HepG2 (cell line): ENCODE results near the gene NRDE2. TPM values are rescaled to one million over a fixed set of nuclear protein-coding genes. Genes with fewer than 3 reads are reported as not detected.

Source experiments
- ATAC-seq: fragments of 200-7000 bp; cut with Tn5 transposase; 3 replicates; pipeline ENCODE4 v1.9.1; 2020; ENCODE audit warnings: mild to moderate bottlenecking, moderate library complexity
- BruUV-seq: library from RNA; stranded (reverse); fragments of 400-500 nt; replicated peaks from 2 replicates; lab custom pipeline; 2021; lab: Mats Ljungman, UMichigan
- CTCF ChIA-PET: fragments of 300-600 bp; formaldehyde crosslinking; extraction: SDS; loops from one replicate; lab custom pipeline; 2021; ENCODE audit warnings: low total read pairs, inconsistent platforms, low intra/inter-chr PET ratio; lab: Yijun Ruan, JAX
- POLR2A ChIA-PET: fragments of 350-600 bp; sonication (Branson Sonifier 250); formaldehyde crosslinking; loops from one replicate; lab custom pipeline; 2020; ENCODE audit warnings: antibody characterized with exemption, inconsistent platforms; lab: Yijun Ruan, JAX
- DNase-seq: peaks from one replicate; pipeline ENCODE4 v3.0.0-alpha.2; 2015; ENCODE audit warnings: low spot score
- FAIRE-seq: peaks from 3 replicates; lab custom pipeline; 2011; peaks lifted over from hg19 to GRCh38; lab: Jason Lieb, UNC
- H2AFZ ChIP-seq: one replicate; pipeline ENCODE4 v1.6.1; 2011; ENCODE audit warnings: low read length, inconsistent platforms
- H3K27ac ChIP-seq: fragments of 300-600 bp; 3 replicates; pipeline ENCODE4 v1.8.0; 2011; ENCODE audit warnings: mixed run types, mild to moderate bottlenecking, mixed read lengths, low read length, inconsistent platforms; ENCODE audit not compliant: insufficient read depth; ENCODE audit errors: extremely low read length
- H3K27me3 ChIP-seq, 2 experiments: fragments of 200-600 bp in 1 of 2; 2 replicates in 1 of 2; 3 replicates in 1 of 2; pipeline versions ENCODE4 v1.6.0 to v1.8.0; 2011; ENCODE audit warnings: low read length in 2 of 2, mild to moderate bottlenecking in 2 of 2, moderate library complexity in 2 of 2, inconsistent platforms in 1 of 2; ENCODE audit not compliant: insufficient read depth in 2 of 2, control insufficient read depth in 1 of 2
- H3K36me3 ChIP-seq, 2 experiments: fragments of 200-600 bp in 1 of 2; replicated peaks in 1 of 2; 2 replicates in 1 of 2; 3 replicates in 1 of 2; pipeline versions ENCODE4 v1.5.1 to v1.8.0; 2011; ENCODE audit warnings: low read length in 2 of 2, inconsistent platforms in 1 of 2; ENCODE audit not compliant: insufficient read depth in 2 of 2, control insufficient read depth in 1 of 2
- H3K4me1 ChIP-seq: 2 replicates; pipeline ENCODE4 v1.5.1; 2012; ENCODE audit warnings: low read length, inconsistent platforms; ENCODE audit not compliant: insufficient read depth
- H3K4me2 ChIP-seq: 2 replicates; pipeline ENCODE4 v1.6.0; 2011; ENCODE audit warnings: low read depth, low read length, inconsistent platforms
- H3K4me3 ChIP-seq, 3 experiments: fragments of 200-600 bp in 1 of 3; sonication (generic), shearing (Covaris generic) in 1 of 3; replicated peaks in 1 of 3; 2 replicates each; pipeline ENCODE4 v1.5.1; 2011 to 2016; ENCODE audit warnings: low read length in 3 of 3, inconsistent platforms in 2 of 3, low read depth in 2 of 3, mild to moderate bottlenecking in 2 of 3, control low read depth in 1 of 3, mixed read lengths in 1 of 3; ENCODE audit not compliant: insufficient read depth in 1 of 3
- H3K79me2 ChIP-seq: one replicate; pipeline ENCODE4 v1.6.1; 2011; ENCODE audit warnings: low read length, inconsistent platforms; ENCODE audit not compliant: insufficient read depth
- H3K9ac ChIP-seq: 2 replicates; pipeline ENCODE4 v1.6.0; 2011; ENCODE audit warnings: mild to moderate bottlenecking, low read depth, low read length, inconsistent platforms; ENCODE audit not compliant: insufficient read depth
- H3K9me3 ChIP-seq: 2 replicates; pipeline ENCODE4 v1.5.1; 2012; ENCODE audit warnings: mild to moderate bottlenecking, low read length
- H4K20me1 ChIP-seq: 2 replicates; pipeline ENCODE4 v1.6.0; 2011; ENCODE audit warnings: inconsistent platforms, mild to moderate bottlenecking, low read length, moderate library complexity; ENCODE audit not compliant: insufficient read depth
- BORCS8-MEF2B ChIP-seq: sonication (generic); formaldehyde crosslinking; IDR thresholded peaks from 2 replicates; pipeline ENCODE4 v1.8.0; 2022; ENCODE audit warnings: mild to moderate bottlenecking, missing genetic modification reagents
- CAMTA2 ChIP-seq: sonication (generic); formaldehyde crosslinking; IDR thresholded peaks from 2 replicates; pipeline ENCODE4 v1.4.0; 2020; ENCODE audit warnings: mild to moderate bottlenecking, missing genetic modification reagents, borderline replicate concordance
- CBX2 ChIP-seq, 2 experiments: fragments of 200-600 bp in 1 of 2; sonication (generic); formaldehyde crosslinking in 1 of 2; IDR thresholded peaks; 2 replicates each; pipeline versions ENCODE4 v1.7.0 to v1.8.1; 2018 to 2022; ENCODE audit warnings: low read depth in 2 of 2, low read length in 1 of 2, mild to moderate bottlenecking in 1 of 2, missing genetic modification reagents in 1 of 2
- CHD2 ChIP-seq: IDR thresholded peaks from 2 replicates; pipeline ENCODE4 v1.6.1; 2011; ENCODE audit warnings: low read depth, low read length, improper control_type of control experiment
- ETV5 ChIP-seq: IDR thresholded peaks from 2 replicates; pipeline ENCODE4 v1.6.1; 2018; ENCODE audit warnings: missing biosample characterization, missing genetic modification reagents, inconsistent platforms, borderline replicate concordance
- KMT2A ChIP-seq: sonication (generic); formaldehyde crosslinking; IDR thresholded peaks from 2 replicates; pipeline ENCODE4 v1.4.0; 2020; ENCODE audit warnings: missing genetic modification reagents
- MIER3 ChIP-seq: IDR thresholded peaks from 2 replicates; pipeline ENCODE4 v1.6.1; 2016; ENCODE audit warnings: missing compliant biosample characterization, borderline replicate concordance
- MTA3 ChIP-seq: sonication (generic); formaldehyde crosslinking; IDR thresholded peaks from 2 replicates; pipeline ENCODE4 v1.4.0; 2020; ENCODE audit warnings: missing genetic modification reagents
- NBN ChIP-seq: fragments of 450-650 bp; conservative IDR thresholded peaks from 2 replicates; pipeline ENCODE4 v1.6.1; 2017
- POLR2AphosphoS5 ChIP-seq: IDR thresholded peaks from 2 replicates; pipeline ENCODE4 v1.6.1; 2012; ENCODE audit warnings: low read depth, low read length
- SRSF1 ChIP-seq: fragments of 200-400 bp; formaldehyde crosslinking; optimal IDR thresholded peaks from 2 replicates; pipeline ENCODE3; 2017; ENCODE audit warnings: mild to moderate bottlenecking, low read depth, low read length, moderate library complexity
- SUZ12 ChIP-seq: fragments of 150-350 bp; IDR thresholded peaks from 2 replicates; pipeline ENCODE4 v1.6.1; 2014; ENCODE audit warnings: low read depth, low read length
- TMF1 ChIP-seq: sonication (generic); formaldehyde crosslinking; IDR thresholded peaks from 2 replicates; pipeline ENCODE4 v1.8.1; 2022; ENCODE audit warnings: low read depth, missing genetic modification reagents
- TP53 ChIP-seq: sonication (generic); formaldehyde crosslinking; conservative IDR thresholded peaks from 2 replicates; pipeline ENCODE4 v1.4.0; 2020; ENCODE audit warnings: missing genetic modification reagents
- ZNF629 ChIP-seq: sonication (generic); formaldehyde crosslinking; conservative IDR thresholded peaks from 2 replicates; pipeline ENCODE4 v1.5.0; 2020; ENCODE audit warnings: missing genetic modification reagents
- ZNF644 ChIP-seq: IDR thresholded peaks from 2 replicates; pipeline ENCODE4 v1.6.1; 2016; ENCODE audit warnings: low read depth
- ZNF790 ChIP-seq: sonication (generic); formaldehyde crosslinking; IDR thresholded peaks from 2 replicates; pipeline ENCODE4 v1.8.0; 2022; ENCODE audit warnings: missing genetic modification reagents, mild to moderate bottlenecking, borderline replicate concordance
- WGBS: methylation state at CpG from one replicate; pipeline ENCODE4 v1.1.6; 2017; ENCODE audit warnings: low lambda C conversion rate; 5-methylcytosine and 5-hydroxymethylcytosine counted together
- in situ Hi-C: cut with HindIII; loops from 2 replicates; pipeline ENCODE4 v1.10.0; 2017; ENCODE audit warnings: low pct_unique_long_range_greater_than_20kb; ENCODE audit not compliant: extremely low pct_ligation_motif_present
- intact Hi-C: fragments of 100-400 bp; cut with micrococcal nuclease; formaldehyde crosslinking; loops from one replicate; pipeline ENCODE4 v1.10.0; 2022; ENCODE audit not compliant: unreplicated experiment
- polyA plus RNA-seq, 8 experiments: library from polyadenylated mRNA; depleted of rRNA in 3 of 8; stranded (reverse) in 7 of 8; unstranded in 1 of 8; fragments of >200 nt; fragmentation: Illumina TruSeq in 4 of 8; extraction: Trizol in 4 of 8; gene quantifications; 2 replicates each; pipeline versions ENCODE4 v1.2.1 to v1.2.3, GENCODE V29; 2011 to 2016; ENCODE audit warnings: low read depth in 4 of 8, missing spikeins in 1 of 8, mixed read lengths in 1 of 8; ENCODE audit not compliant: insufficient read depth in 1 of 8
- total RNA-seq, 5 experiments: library from RNA; depleted of rRNA; stranded (reverse); fragments of >200 nt; fragmentation: Illumina TruSeq; extraction: Trizol; gene quantifications; 2 replicates each; pipeline ENCODE4 v1.2.3, GENCODE V29; 2016; ENCODE audit warnings: low read depth in 1 of 5
- TF ChIP-seq, protein P1 (sequence below): sonication (generic); formaldehyde crosslinking; IDR thresholded peaks from 2 replicates; pipeline ENCODE4 v1.4.0; 2020; ENCODE audit warnings: mild to moderate bottlenecking, low read depth, missing genetic modification reagents
- TF ChIP-seq, protein P2 (sequence below): sonication (generic); IDR thresholded peaks from 2 replicates; pipeline ENCODE4 v1.6.1; 2016; ENCODE audit warnings: low read depth, borderline replicate concordance

The NRDE2 gene
- total and polyA plus RNA-seq, 2 of the 13 experiments (the other 11 are each of a cell fraction or from before 2014, with no cell fraction given), result 5.6 to 12.5 TPM

DNA sequence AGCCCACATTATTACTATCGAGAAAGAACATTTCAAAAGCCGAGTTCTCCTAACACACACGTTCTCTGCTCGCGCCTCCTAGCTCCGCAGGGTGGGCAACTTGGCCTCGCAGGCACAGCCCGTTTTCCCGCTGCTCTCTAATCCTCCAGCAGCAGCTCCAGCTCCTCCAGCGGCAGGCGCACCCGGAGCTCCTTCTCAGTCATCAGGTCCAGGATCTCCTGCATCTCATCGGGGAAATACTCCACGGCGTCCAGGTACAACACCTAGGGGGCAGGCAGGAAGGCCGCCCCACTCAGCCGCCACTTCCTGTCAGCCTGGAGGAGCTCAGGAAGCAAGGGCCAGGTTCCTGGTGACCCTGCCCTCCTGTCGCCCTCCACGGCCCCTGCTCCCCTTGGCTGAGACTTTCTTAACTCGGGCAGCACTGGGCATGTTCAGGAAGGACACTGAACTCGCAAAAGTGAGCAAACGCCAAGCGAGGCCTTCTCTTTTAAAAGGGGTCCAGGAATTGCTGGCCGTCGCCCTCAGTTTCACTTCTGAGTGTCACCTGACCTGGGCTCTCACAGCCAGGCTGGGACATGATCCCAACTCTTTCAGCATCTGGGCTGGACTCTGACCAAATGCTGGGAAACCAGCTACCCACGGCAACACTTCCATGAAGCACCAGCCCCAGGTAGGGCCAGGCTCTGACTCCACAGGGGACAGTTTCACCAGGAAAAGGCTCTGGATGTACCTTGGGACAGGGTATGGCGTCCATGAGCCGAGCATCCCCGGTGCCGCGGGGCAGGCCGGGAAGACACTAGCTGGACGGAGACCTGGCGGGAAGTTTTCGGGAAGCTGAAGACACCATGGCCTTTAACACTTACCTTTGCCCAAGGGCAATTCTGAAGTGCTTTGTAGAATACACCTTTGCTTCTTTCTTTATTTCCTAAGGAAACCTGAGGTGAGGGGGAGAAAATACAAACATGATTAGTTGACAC, 53.3 kb downstream of the NRDE2 start:
- DNase-seq (no peak), ATAC-seq (no peak), FAIRE-seq (no peak)
- POLR2A ChIA-PET, result no interaction called here
- intact Hi-C loops, result no loop called here
- TF ChIP-seq SUZ12 (no peak), CAMTA2 (no peak), BORCS8-MEF2B (CRISPR knock-in tag) (no peak), MTA3 (no peak), ETV5 (CRISPR knock-in tag) (no peak), ZNF790 (CRISPR knock-in tag) (no peak), KMT2A (no peak), TMF1 (CRISPR knock-in tag) (no peak), NBN (no peak), SRSF1 (no peak), ZNF629 (CRISPR knock-in tag) (no peak), TP53 (CRISPR knock-in tag) (no peak), CHD2 (no peak), MIER3 (no peak), CBX2 (IDR thresholded peaks at IDR 0.05; ENCODE audit: low read depth, low read length) (no peak), CBX2 (CRISPR knock-in tag; IDR thresholded peaks at IDR 0.05; ENCODE audit: low read depth) (no peak), ZNF644 (CRISPR knock-in tag) (no peak), POLR2AphosphoS5 (no peak)
- TF ChIP-seq, protein P1, sequence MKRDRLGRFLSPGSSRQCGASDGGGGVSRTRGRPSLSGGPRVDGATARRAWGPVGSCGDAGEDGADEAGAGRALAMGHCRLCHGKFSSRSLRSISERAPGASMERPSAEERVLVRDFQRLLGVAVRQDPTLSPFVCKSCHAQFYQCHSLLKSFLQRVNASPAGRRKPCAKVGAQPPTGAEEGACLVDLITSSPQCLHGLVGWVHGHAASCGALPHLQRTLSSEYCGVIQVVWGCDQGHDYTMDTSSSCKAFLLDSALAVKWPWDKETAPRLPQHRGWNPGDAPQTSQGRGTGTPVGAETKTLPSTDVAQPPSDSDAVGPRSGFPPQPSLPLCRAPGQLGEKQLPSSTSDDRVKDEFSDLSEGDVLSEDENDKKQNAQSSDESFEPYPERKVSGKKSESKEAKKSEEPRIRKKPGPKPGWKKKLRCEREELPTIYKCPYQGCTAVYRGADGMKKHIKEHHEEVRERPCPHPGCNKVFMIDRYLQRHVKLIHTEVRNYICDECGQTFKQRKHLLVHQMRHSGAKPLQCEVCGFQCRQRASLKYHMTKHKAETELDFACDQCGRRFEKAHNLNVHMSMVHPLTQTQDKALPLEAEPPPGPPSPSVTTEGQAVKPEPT, result no peak
- TF ChIP-seq, protein P2, sequence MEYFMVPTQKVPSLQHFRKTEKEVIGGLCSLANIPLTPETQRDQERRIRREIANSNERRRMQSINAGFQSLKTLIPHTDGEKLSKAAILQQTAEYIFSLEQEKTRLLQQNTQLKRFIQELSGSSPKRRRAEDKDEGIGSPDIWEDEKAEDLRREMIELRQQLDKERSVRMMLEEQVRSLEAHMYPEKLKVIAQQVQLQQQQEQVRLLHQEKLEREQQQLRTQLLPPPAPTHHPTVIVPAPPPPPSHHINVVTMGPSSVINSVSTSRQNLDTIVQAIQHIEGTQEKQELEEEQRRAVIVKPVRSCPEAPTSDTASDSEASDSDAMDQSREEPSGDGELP, result no peak
- no peak overlapping the region for H3K4me3 ChIP-seq
- H3K27ac ChIP-seq, result no peak overlapping the region
- H4K20me1 ChIP-seq, result no peaks in the 10 kb centered on the region
- no peaks in the 10 kb centered on the region for H3K4me1 ChIP-seq
- peaks cover 6 to 32% of the 10 kb centered on the region in 2 experiments; a peak in 4 of 5 replicates for H3K36me3 ChIP-seq
- no TSS peak for BruUV-seq
- 97% methylated on average over 34 of the region's 35 CpGs for WGBS
- no peaks in the 10 kb centered on the region for H3K27me3 ChIP-seq
- no peak overlapping the region for H2AFZ ChIP-seq
- H3K4me2 ChIP-seq, result no peak overlapping the region
- H3K9me3 ChIP-seq, result no peaks in the 10 kb centered on the region
- CTCF ChIA-PET, result no interaction called here
- no peaks in the 10 kb centered on the region for H3K79me2 ChIP-seq
- no peak overlapping the region for H3K9ac ChIP-seq
- in situ Hi-C loops, result no loop called here
